Activated naive CD8-positive, alpha-beta T cell treated with anti-CD3 and anti-CD28 coated beads, Interleukin-2, amount 10 ng/mL, durations not matched to agents 7 days and 5 days (primary cell): ENCODE measurements around the gene PEX11G. TPM values are rescaled to one million over a fixed set of nuclear protein-coding genes. Genes with fewer than 3 reads are reported as not detected.
A peak's percentile ranks its signal among the peaks of the same experiment; 100 is the strongest.
"Not testable (repeated sequence)": the region's sequence is repeated elsewhere in the genome, so short reads cannot be mapped to it uniquely, and the experiment has no call there.

Experiments
- ATAC-seq: fragments of 150-1000 bp; cut with Tn5 transposase; one replicate; pipeline ENCODE4 v1.10.0; 2021; ENCODE audit warnings: low read depth, moderate library complexity
- POLR2A ChIA-PET: fragments of 350-600 bp; sonication (Branson Sonifier 250); formaldehyde crosslinking; loops from one replicate; lab custom pipeline; 2021; ENCODE audit warnings: antibody characterized with exemption; lab: Charles Lee
- DNase-seq: peaks from one replicate; pipeline ENCODE4 v3.0.0; 2021
- H3K27ac Mint-ChIP-seq: one replicate; pipeline ENCODE4 v1.8.0; 2022; ENCODE audit warnings: mild to moderate bottlenecking, mixed read lengths
- H3K27me3 Mint-ChIP-seq: one replicate; pipeline ENCODE4 v1.8.0; 2022; ENCODE audit warnings: mild to moderate bottlenecking, moderate library complexity, mixed read lengths
- H3K36me3 Mint-ChIP-seq: one replicate; pipeline ENCODE4 v1.8.0; 2021; ENCODE audit warnings: mild to moderate bottlenecking, mixed read lengths
- H3K4me1 Mint-ChIP-seq: one replicate; pipeline ENCODE4 v1.8.0; 2021; ENCODE audit warnings: mixed read lengths
- H3K4me3 Mint-ChIP-seq: one replicate; pipeline ENCODE4 v1.8.0; 2022; ENCODE audit warnings: mild to moderate bottlenecking, moderate library complexity, mixed read lengths
- H3K9me3 Mint-ChIP-seq: one replicate; pipeline ENCODE4 v1.8.0; 2021; ENCODE audit warnings: mixed read lengths
- total RNA-seq, 2 experiments: library from RNA; stranded (reverse); gene quantifications; one replicate each; pipeline ENCODE4 v1.2.3, GENCODE V29; 2021

PEX11G gene
- total RNA-seq, 2 experiments from 2014 or later: 1.0 to 1.3 TPM

DNA sequence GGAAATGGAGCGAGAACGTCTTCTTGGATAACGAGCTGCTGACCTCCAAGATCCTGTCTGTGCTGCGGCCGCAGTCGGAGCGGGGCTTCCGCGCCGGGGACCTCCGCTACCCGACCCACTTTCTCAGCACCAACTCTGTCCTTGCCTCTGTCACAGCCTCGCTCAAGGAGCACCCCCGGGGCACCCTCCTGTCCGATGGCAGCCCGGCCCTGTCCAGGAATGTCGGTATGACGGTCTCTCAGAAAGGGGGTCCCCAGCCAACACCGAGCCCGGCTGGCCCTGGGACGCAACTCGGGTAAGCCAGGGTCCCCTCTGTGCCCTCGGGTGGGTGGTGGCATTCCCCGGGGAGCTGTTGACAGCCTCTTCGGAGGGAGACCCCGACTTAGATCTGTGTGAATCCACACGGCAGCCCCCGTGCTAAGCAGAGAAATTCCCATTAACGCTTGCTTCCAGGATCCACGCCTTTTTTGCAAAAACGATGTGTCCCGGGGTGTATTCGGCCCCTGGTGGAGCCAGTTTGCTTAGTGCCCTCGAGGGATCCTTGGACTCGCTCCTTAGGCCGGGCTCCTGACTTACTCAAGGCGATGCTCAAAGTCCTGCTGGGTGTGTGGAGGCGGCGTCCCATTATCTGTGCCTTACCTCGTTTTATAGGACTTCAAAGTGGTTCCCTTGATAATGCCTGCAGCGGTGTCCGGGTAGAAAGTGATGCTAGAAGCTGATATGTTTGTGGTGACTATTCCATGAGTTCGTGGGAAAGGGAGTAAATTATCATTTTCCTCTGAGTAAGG is 48.5 kb downstream of the PEX11G start:
- peaks cover 1% of the 10 kb centered on the region for H3K4me1 Mint-ChIP-seq
- no peak for DNase-seq
- H3K4me3 Mint-ChIP-seq: no peak overlapping the region
- H3K9me3 Mint-ChIP-seq: no peaks in the 10 kb centered on the region
- no peak overlapping the region for H3K27ac Mint-ChIP-seq
- peaks cover 11% of the 10 kb centered on the region for H3K36me3 Mint-ChIP-seq
- no peak for ATAC-seq
- POLR2A ChIA-PET: no interaction called here
- H3K27me3 Mint-ChIP-seq: no peaks in the 10 kb centered on the region

DNA sequence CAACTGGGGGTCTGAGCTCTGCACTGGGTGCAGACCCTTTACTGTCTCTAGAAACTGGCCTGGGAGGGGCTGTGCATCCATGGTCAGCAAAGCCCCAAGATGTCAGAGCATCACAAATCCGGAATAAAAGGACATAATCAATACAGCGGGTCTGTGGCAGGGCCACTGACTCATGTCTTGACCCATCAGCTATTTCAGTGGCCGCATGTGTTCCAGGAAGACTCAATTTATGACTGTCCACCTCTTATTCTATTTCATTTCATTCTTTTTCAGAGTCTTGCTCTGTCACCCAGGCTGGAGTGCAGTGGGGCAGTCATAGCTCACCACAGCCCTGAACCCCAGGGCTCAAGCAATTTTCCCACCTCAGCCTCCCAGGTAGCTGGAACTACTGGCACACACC is 53.2 kb downstream of the PEX11G start:
- no peaks in the 10 kb centered on the region for H3K27me3 Mint-ChIP-seq
- DNase-seq (no peak), ATAC-seq (no peak)
- H3K4me1 Mint-ChIP-seq: peaks cover 1% of the 10 kb centered on the region
- POLR2A ChIA-PET: no interaction called here
- H3K36me3 Mint-ChIP-seq: peaks cover 4% of the 10 kb centered on the region
- H3K9me3 Mint-ChIP-seq: no peaks in the 10 kb centered on the region
- H3K27ac Mint-ChIP-seq: no peak overlapping the region
- H3K4me3 Mint-ChIP-seq: no peak overlapping the region

DNA sequence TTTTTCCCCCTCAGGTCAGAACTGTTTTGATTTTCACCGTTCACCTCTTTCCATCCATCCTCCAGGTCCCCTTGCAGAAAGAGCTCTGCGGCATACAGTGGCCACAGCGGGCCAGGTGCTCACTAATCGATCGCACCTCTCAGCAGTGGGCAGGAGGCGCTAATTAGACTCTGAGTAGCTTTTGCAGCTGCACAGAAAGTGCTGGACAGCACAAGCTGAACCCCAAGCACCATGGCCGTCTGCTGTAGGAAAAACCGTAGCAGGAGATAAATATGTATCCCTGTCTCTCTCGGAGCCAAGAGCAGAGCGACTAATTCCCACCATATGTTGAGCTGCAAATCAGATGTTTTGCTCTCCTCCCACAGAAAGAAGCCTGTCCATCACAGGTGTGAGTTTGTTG is 54.4 kb downstream of the PEX11G start:
- DNase-seq: no peak
- POLR2A ChIA-PET: no interaction called here
- H3K4me3 Mint-ChIP-seq: no peak overlapping the region
- no peaks in the 10 kb centered on the region for H3K9me3 Mint-ChIP-seq
- H3K36me3 Mint-ChIP-seq: peaks cover 4% of the 10 kb centered on the region
- H3K27me3 Mint-ChIP-seq: no peaks in the 10 kb centered on the region
- ATAC-seq: no peak
- peaks cover 1% of the 10 kb centered on the region for H3K4me1 Mint-ChIP-seq
- no peak overlapping the region for H3K27ac Mint-ChIP-seq

- H3K36me3 Mint-ChIP-seq, H3K4me3 Mint-ChIP-seq, H3K27me3 Mint-ChIP-seq, H3K9me3 Mint-ChIP-seq, POLR2A ChIA-PET, ATAC-seq, DNase-seq, H3K27ac Mint-ChIP-seq, H3K4me1 Mint-ChIP-seq: not testable (repeated sequence)
These were observed 55.4 kb downstream of the PEX11G start for GRCh38 chr19:7433456-7433855.

DNA sequence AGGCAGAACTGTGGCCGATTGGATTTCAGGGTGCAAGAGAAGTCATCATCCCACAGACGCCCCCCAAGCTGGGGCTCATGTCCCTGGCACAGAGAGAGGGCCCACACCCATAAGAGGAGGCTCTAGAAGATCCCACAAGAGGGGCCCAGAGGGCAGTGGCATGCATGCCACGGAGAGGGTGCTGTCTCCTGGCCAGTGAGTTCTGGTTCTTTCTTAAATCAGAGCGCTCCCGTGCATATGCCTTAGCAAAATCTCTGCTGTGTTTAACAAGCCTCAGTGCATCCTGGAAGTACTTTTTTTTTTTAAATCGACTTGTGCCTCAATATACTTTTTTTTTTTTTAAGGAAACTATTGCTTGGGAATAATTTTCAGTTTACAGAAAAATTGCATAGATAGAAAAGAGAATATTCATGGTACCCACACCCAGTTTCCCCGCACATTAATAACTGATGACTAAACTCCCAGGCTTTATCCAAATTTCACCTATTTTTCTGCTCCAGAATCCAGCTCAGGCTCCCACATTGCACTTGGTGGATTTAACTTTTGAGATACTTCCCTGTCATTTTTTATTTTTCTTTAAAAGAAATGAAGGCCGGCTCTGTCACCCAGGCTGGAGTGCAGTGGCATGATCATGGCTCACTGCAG is 59.1 kb downstream of the PEX11G start:
- H3K27me3 Mint-ChIP-seq: no peaks in the 10 kb centered on the region
- no peak overlapping the region for H3K27ac Mint-ChIP-seq
- DNase-seq (no peak), ATAC-seq (no peak)
- H3K36me3 Mint-ChIP-seq: no peaks in the 10 kb centered on the region
- no peak overlapping the region for H3K4me3 Mint-ChIP-seq
- POLR2A ChIA-PET: no interaction called here
- H3K9me3 Mint-ChIP-seq: no peaks in the 10 kb centered on the region
- peaks cover 10% of the 10 kb centered on the region for H3K4me1 Mint-ChIP-seq

DNA sequence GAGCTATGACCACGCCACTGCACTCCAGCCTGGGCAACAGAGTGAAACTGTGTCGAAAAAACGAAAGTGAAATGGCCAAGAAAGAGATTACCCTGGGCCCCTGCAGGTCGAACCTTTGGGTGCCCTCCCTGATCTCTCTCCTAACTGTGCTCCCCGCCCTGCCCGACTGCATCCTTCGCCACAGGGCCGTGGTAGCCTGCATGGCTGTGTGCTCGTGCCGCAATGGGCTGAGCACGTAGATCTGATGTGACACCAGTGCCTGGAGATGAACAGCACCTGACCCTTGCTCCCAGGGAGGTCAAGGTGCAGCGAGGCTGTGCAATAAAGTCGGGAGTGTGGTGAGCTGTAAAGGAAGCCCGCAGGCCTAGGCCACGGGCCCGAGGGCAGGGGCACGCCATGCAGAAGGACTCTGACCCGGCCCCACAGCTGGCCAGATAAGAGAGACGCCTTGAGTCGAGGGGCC is 60.2 kb downstream of the PEX11G start:
- ATAC-seq (no peak), DNase-seq (no peak)
- no peak overlapping the region for H3K4me3 Mint-ChIP-seq
- H3K27me3 Mint-ChIP-seq: no peaks in the 10 kb centered on the region
- peaks cover under 1% of the 10 kb centered on the region for H3K36me3 Mint-ChIP-seq
- H3K27ac Mint-ChIP-seq: no peak overlapping the region
- POLR2A ChIA-PET: no interaction called here
- peaks cover 10% of the 10 kb centered on the region for H3K4me1 Mint-ChIP-seq
- no peaks in the 10 kb centered on the region for H3K9me3 Mint-ChIP-seq

DNA sequence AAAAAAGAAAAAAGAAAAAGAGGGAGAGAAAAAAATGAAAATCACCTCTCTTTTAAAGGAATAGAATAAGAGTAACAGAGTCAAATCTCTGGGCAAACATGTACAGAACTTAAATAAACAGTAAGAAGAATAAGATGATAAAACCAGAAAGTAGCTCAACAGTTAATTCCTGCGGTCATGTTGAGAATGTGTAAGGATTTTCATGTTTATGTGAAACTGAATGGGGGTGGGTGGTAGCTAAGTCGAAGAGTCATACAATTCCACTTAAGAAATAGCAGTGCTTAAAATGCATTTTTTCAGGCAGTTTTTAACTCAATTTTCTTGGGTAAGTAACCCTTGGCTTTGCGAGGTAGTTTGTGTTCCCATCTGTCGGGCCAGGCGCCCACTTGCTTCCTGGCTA is 60.9 kb downstream of the PEX11G start:
- ATAC-seq (no peak), DNase-seq (no peak)
- POLR2A ChIA-PET: no interaction called here
- Mint-ChIP-seq H3K9me3 (no peaks in the 10 kb centered on the region), H3K4me3 (no peak overlapping the region), H3K27ac (no peak overlapping the region), H3K27me3 (no peaks in the 10 kb centered on the region), H3K36me3 (peaks cover 5% of the 10 kb centered on the region), H3K4me1 (peaks cover 10% of the 10 kb centered on the region)

DNA sequence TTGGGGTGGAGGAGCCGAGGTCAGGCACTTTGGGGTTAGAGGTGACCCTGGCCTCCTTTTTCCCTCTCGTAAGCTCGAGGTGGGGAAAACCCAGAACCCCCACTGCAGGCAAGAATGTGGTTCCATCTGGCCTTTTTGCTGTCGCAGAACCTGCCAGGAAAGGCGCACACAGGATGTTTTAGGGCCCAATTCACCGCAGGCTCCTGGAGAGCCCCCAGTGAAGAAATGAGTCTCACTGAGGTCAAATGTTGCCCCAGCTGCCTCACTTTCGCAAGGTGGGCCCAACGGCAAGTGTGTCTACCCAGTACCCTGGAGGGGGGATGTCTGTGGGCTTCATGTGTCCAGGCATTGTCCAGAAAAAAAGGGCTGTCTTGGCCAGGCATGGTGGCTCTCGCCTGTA is 61.8 kb downstream of the PEX11G start:
- H3K9me3 Mint-ChIP-seq: no peaks in the 10 kb centered on the region
- no peaks in the 10 kb centered on the region for H3K27me3 Mint-ChIP-seq
- H3K36me3 Mint-ChIP-seq: peaks cover 8% of the 10 kb centered on the region
- peak overlapping the region; percentile 25 for H3K4me3 Mint-ChIP-seq
- ATAC-seq (no peak), DNase-seq (no peak)
- POLR2A ChIA-PET: interaction anchor here (0.6 to 0.9 kb wide), 2 partner anchors 10 to 30 kb away, joined by 3 to 4 read pairs; no protein-coding TSS in a partner anchor
- no peak overlapping the region for H3K27ac Mint-ChIP-seq
- peaks cover 10% of the 10 kb centered on the region for H3K4me1 Mint-ChIP-seq

Other genes with a start within 250 kb of the PEX11G start
- under 1 TPM; 0.65 to 0.89 TPM for gene INSR, start 194.6 kb downstream of the PEX11G start, total RNA-seq
- gene ARHGEF18, start 140.1 kb downstream of the PEX11G start, total RNA-seq: 10 to 100 TPM; 48.9 to 51.3 TPM
- gene ZNF358, start 27.1 kb upstream of the PEX11G start, total RNA-seq: 10 to 100 TPM; 12.6 to 13.1 TPM
- 10 to 100 TPM; 17.5 to 18.2 TPM for gene MCOLN1, start 33.6 kb upstream of the PEX11G start, total RNA-seq
- gene PNPLA6, start 46.7 kb upstream of the PEX11G start, total RNA-seq: 100 to 1,000 TPM; 152 to 155 TPM
- under 1 TPM; 0.40 to 0.50 TPM for gene CAMSAP3, start 106.8 kb upstream of the PEX11G start, total RNA-seq
- gene XAB2, start 140.5 kb upstream of the PEX11G start, total RNA-seq: 10 to 100 TPM; 53.5 to 58.1 TPM
- 100 to 1,000 TPM; 134 to 158 TPM for gene PET100, start 140.8 kb upstream of the PEX11G start, total RNA-seq
- 1 to 10 TPM; 2.6 to 4.8 TPM for gene PCP2, start 144.7 kb upstream of the PEX11G start, total RNA-seq
- gene STXBP2, start 148.1 kb upstream of the PEX11G start, total RNA-seq: 100 to 1,000 TPM; 170 to 189 TPM
- gene RETN, start 180.0 kb upstream of the PEX11G start, total RNA-seq: 1 to 10 TPM; 4.4 to 4.8 TPM
- not detected for gene MCEMP1, start 188.1 kb upstream of the PEX11G start, total RNA-seq
- 10 to 100 TPM; 74.4 to 79.8 TPM for gene TRAPPC5, start 191.8 kb upstream of the PEX11G start, total RNA-seq
- under 1 TPM; 0.19 to 0.26 TPM for gene FCER2, start 213.1 kb upstream of the PEX11G start, total RNA-seq
- gene CLEC4G, start 243.1 kb upstream of the PEX11G start, total RNA-seq: not detected